CD4-positive, alpha-beta T cell treated with Interleukin-10 for 1 hour (primary cell): ENCODE measurements around the gene MACROH2A2.
"Not testable (repeated sequence)": the region's sequence is repeated elsewhere in the genome, so short reads cannot be mapped to it uniquely, and the experiment has no call there.

ENCODE experiments used
- DNase-seq: peaks from one replicate; pipeline ENCODE4 v3.0.0-alpha.2; 2020

The MACROH2A2 gene

GRCh38 chr10:70132098-70133029, 79.7 kb downstream of the MACROH2A2 start, which contains the start of gene AIFM2:
AIFM2 (minus strand) TSS chr10:70132825; CDS start chr10:70124084, 8,741 bp downstream.
- peak; percentile 30 for DNase-seq

- DNase-seq: no peak
Measured at GRCh38 chr10:70135046-70135445, 82.4 kb downstream of the MACROH2A2 start.

GRCh38 chr10:70135684-70136083, 83.0 kb downstream of the MACROH2A2 start:
- no peak for DNase-seq

- DNase-seq: no peak
Measured at GRCh38 chr10:70137135-70137534, 84.5 kb downstream of the MACROH2A2 start.

GRCh38 chr10:70137927-70138883, 85.6 kb downstream of the MACROH2A2 start:
- no peak for DNase-seq

- DNase-seq: no peak
Measured at GRCh38 chr10:70139151-70139996, 86.7 kb downstream of the MACROH2A2 start.

GRCh38 chr10:70139997-70140250, 87.3 kb downstream of the MACROH2A2 start:
- no peak for DNase-seq

- no peak for DNase-seq
Measured at GRCh38 chr10:70140297-70140696, 87.7 kb downstream of the MACROH2A2 start.

GRCh38 chr10:70142555-70142954, 89.9 kb downstream of the MACROH2A2 start:
- no peak for DNase-seq

- DNase-seq: no peak
Measured at GRCh38 chr10:70144372-70145110, 91.9 kb downstream of the MACROH2A2 start.

- no peak for DNase-seq
Measured at GRCh38 chr10:70145166-70145665, 92.6 kb downstream of the MACROH2A2 start.

GRCh38 chr10:70145666-70146488, 93.2 kb downstream of the MACROH2A2 start:
- peak; percentile 73 for DNase-seq

- DNase-seq: peak; percentile 94
Measured at GRCh38 chr10:70146489-70147258, 94.0 kb downstream of the MACROH2A2 start, which contains the start of gene TYSND1. TYSND1 (minus strand) TSS chr10:70146700; CDS start chr10:70146586, 114 bp downstream.

GRCh38 chr10:70147259-70147625, 94.6 kb downstream of the MACROH2A2 start:
- no peak for DNase-seq

GRCh38 chr10:70148516-70148915, 95.9 kb downstream of the MACROH2A2 start:
- no peak for DNase-seq

- no peak for DNase-seq
Measured at GRCh38 chr10:70155255-70155838, 102.7 kb downstream of the MACROH2A2 start.

- DNase-seq: no peak
Measured at GRCh38 chr10:70158113-70158512, 105.5 kb downstream of the MACROH2A2 start.

GRCh38 chr10:70159366-70159765, 106.7 kb downstream of the MACROH2A2 start:
- DNase-seq: not testable (repeated sequence)

- DNase-seq: no peak
Measured at GRCh38 chr10:70160798-70161197, 108.2 kb downstream of the MACROH2A2 start.
